LoVo (cell line): ENCODE measurements around the gene UNC119.
"Not testable (repeated sequence)": the region's sequence is repeated elsewhere in the genome, so short reads cannot be mapped to it uniquely, and the experiment has no call there.

Experiments
- DNase-seq: peaks from one replicate; pipeline ENCODE4 v3.0.0-alpha.2; 2016; ENCODE audit warnings: low spot score

UNC119 gene

DNA sequence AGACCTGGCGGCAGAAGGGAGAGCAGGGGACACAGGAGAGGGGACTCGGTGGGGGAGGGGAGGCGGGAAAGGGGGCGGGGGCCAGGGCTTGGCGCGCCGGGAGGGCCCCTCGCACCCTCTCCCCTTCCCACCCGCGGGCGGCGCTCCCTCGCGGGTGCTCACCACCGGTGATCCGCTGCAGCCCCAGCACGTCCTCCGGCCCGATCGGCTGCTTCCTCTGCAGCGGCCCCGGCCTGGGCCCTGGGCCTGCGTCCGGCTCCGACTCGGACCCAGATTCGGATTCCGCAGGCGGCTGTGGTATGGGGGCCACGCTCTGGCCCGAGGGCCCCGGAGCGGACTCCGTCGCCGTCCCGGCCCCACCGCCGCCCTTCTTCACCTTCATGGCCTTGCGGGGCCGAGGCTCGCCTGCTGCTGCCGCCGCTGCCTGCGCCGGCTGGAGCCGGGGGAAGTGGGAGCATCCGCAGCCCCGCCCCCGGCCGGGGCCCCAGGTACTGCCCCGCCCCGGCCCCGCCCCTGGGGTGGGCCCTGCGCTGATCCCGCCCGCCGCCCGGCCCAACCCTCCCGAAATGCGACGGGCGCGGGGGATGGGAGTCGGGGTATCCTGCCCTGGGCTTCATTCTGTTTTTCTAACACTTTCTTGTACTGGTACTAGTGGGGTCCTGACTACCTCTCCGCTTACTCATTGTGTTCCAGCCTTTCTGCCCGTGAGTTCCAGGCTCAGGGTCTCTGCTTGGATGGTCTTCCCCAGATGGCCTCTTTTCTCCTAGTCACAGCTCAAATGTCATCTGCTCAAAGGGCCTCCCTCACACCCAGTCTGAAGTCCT, at the start of gene UNC119:
UNC119 (minus strand) TSS at position 449 of the 824 bp plus-strand sequence; CDS start at position 382, 67 bp downstream.
- DNase-seq: peak; percentile 77

DNA sequence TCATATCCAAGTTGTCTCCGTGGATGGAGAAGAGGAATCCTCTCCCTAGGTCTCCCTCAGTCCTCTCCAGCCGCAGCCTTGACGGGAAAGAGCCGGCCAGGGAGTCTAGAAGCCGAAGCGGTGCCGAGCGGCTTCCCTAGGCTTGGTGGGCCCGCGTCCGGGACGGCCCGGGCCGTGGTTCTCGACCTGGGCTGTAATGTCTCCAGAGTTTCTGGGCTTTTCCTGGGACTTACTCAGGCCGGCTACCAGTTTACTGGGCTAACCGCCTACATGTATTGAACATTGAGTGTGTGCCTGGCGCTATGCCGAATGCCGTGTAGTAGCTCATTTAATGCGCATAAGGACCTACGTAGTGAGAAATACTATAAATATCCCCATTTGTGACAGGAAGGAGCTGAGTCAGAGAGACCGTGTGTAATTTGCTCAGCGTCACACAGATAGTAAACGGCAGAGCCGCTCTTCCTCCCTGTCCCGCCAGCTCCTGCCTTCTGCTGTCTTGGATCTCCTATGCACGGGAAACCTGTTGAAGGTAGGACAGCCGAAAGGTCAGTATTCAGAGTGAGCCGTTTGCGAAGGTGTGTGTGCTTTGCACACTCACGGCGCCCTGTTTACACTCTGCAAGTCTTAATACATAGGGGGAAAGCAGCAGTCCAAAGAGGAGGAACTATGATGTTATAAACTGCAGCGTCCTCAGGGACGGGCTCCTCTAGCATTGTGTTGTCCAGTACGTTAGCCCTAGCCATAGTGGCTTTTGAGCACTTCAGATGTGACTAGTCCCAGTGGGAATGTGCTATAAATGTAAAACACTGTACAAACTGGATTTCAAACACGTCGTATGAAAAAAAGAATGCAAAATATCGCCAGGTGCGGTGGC, 47.1 kb upstream of the UNC119 start:
- peak; percentile 76 for DNase-seq

GRCh38 chr17:28598799-28599310, 46.4 kb upstream of the UNC119 start, which contains the start of gene SPAG5:
Gene SPAG5, minus strand, starts transcription at chr17:28599025. Its CDS starts 79 bp downstream, at chr17:28598946.
- peak; percentile 95 for DNase-seq

GRCh38 chr17:28598389-28598788, 46.0 kb upstream of the UNC119 start:
- no peak for DNase-seq

GRCh38 chr17:28597606-28598383, 45.4 kb upstream of the UNC119 start:
- DNase-seq: no peak

- no peak for DNase-seq
Observed at GRCh38 chr17:28592260-28592659, 39.8 kb upstream of the UNC119 start.

DNA sequence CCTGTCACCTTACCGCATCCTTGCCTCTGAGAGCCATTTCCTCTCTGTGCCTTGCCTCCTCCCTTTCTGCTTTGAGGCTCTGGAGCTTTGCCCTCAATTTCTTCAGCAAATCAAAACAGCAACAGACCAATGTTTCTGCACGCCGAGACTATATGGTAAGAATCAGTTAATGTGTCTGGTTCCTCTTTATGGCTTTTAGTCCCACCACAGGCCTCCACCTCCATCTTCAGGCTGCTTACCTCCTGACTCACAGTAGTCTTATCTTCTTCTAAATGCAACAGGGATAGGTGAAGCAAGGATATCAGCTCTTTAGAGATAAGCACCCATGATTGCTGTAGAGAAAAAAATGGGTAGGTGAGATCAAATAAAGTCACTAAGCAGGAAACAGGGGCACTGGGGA, 33.4 kb upstream of the UNC119 start:
- DNase-seq: no peak

- DNase-seq: no peak
Observed at GRCh38 chr17:28584434-28584833, 32.0 kb upstream of the UNC119 start.

GRCh38 chr17:28582513-28582912, 30.1 kb upstream of the UNC119 start:
- no peak for DNase-seq

GRCh38 chr17:28580959-28581358, 28.5 kb upstream of the UNC119 start:
- no peak for DNase-seq

- no peak for DNase-seq
Observed at GRCh38 chr17:28579526-28579925, 27.1 kb upstream of the UNC119 start.

DNA sequence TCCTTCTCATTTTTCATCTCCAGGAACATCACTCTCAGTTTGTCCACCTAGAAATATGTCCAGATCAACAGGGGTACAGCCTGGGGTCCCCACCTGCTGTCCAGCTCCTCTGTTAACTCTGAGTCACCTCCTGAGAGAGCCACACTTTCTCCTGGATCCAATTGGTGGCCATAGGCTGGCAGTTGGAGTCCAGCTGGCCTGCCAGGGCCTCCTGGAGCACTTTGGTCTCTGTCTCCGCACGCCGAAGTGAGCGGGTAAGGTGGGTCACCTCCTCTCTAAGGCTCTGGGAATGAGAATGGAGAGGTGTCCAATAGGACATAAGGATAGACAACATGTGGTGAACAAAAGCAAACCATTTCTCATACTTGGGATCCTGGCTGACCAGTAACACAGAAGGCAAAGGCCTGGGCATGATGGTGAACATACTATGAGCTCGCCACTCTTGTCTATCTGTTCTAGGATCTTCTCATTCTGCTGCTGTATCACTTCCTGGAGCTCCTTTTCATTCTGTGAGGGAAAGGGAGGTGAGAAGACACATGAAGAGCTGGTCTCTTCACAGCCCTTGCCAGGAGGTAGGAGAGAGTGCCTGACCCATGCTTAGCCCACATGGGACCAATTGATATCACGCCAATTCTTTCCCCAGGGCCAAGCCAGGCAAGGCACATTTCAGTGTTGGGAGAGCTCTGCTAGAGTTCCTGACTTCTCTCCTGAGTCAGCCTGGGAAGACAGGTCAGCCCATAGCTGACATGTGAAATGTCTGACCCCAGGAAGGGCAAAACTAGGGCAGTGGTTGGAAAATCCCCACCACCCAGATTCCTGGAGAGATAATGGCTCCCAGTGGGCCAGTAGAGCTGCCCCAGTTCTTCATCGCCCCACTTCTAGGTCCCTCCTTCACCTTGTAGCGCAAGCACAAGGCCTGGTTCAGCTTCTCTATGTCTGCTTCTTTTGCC, 26.1 kb upstream of the UNC119 start:
- no peak for DNase-seq

DNA sequence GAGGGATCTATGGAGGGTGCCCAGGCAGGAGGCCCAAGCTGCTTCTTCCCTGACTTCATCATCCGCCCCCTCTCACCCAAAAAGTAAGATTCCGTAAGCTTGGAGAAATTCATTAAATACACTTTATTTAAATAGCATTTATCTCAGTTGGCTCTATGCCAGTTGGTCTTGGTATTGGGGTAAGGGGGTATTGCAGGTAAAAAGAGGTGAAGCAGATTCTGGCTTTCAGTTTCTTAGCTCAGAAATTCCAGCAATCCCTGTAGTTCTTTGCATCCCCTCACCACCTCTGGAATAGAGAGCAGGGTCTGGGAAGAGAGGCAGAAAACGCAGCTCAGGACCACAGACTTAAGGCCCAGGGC, 25.0 kb upstream of the UNC119 start:
- DNase-seq: no peak

GRCh38 chr17:28576758-28577465, 24.5 kb upstream of the UNC119 start, which contains the start of gene ALDOC:
Gene ALDOC, minus strand, starts transcription at chr17:28576895. Its CDS starts 1,363 bp downstream, at chr17:28575532.
- peak; percentile 85 for DNase-seq

DNA sequence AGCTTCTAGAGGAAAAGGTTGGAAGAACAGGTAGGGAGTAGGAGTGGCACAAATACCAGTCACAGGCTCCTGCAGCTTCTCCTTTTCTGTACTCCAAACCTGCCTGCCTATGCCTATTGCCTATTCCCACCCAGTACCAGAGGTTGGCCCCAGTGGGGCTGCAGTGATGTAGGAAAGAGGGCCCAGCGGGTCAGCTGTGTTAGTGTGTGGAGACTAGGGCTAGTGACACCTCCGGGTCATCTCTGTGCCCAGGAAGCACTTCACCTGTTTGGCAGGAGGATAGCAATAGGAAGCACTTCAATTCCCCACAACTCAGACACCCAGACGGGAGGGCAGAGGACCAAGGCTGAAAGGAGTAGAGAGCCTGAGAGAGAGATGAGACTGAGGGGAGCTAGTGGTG, 23.6 kb upstream of the UNC119 start:
- DNase-seq: not testable (repeated sequence)

GRCh38 chr17:28575126-28575795, 22.8 kb upstream of the UNC119 start:
- no peak for DNase-seq

GRCh38 chr17:28574526-28574925, 22.1 kb upstream of the UNC119 start:
- no peak for DNase-seq

DNA sequence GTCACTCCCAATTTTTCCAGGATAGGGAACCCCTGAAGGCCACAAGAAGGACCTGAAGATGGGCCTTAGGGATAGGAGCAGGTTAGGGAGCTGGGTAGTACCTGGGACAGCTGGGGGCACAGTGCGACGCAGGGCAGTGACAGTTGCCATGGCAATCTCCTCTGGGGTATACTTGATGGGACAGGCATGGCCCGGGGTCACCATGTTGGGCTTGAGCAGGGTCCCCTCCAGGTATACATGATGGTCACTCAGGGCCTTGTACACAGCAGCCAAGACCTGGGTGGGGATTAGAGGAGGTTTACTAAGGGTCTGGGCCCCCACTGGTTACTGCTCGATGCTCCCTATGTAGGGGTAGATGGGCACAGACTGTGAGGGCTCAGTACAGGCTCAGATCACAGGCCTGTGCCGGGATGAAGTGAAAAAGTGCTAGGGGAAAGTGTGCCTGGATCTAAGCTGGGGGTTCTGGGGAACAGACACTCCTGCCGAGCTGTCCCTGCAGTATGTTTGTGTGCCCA, 21.6 kb upstream of the UNC119 start:
- DNase-seq: no peak

- no peak for DNase-seq
Observed at GRCh38 chr17:28573521-28573920, 21.1 kb upstream of the UNC119 start.
